Body of pancreas (tissue), 4 donors: ENCODE results near the gene TP53AIP1.

ENCODE experiments used
- CTCF ChIP-seq, 7 experiments: fragments of 450-650 bp in 4 of 7; fragments of 200-600 bp in 3 of 7; sonication (generic) in 3 of 7; IDR thresholded peaks; one replicate each; pipeline ENCODE4 v1.5.1; 2016 to 2019; ENCODE audit warnings: antibody characterized with exemption in 7 of 7
- POLR2A ChIP-seq, 3 donors: fragments of 450-650 bp; IDR thresholded peaks; one replicate each; pipeline ENCODE4 v1.6.1; 2016; ENCODE audit warnings: antibody characterized with exemption in 3 of 3, mild to moderate bottlenecking in 2 of 3

GRCh38 chr11:128929468-128929867, 13.2 kb downstream of the TP53AIP1 start:
- no peak for TF ChIP-seq POLR2A (IDR thresholded peaks at IDR 0.05)
- TF ChIP-seq CTCF (IDR thresholded peaks at IDR 0.05): no peak
